GM21717 (cell line): ENCODE data around the gene TMEM217.

Source experiments
- ATAC-seq: cut with Tn5 transposase; IDR thresholded peaks from one replicate; pipeline ENCODE4 v1.9.1; 2021; ENCODE audit warnings: mild to moderate bottlenecking, moderate library complexity; ENCODE audit not compliant: unreplicated experiment

TMEM217 gene

GRCh38 chr6:37244430-37245310, 13.3 kb downstream of the TMEM217 start:
- no peak for ATAC-seq

GRCh38 chr6:37243816-37244370, 14.1 kb downstream of the TMEM217 start:
- no peak for ATAC-seq

- no peak for ATAC-seq
These were observed 14.7 kb downstream of the TMEM217 start for GRCh38 chr6:37243131-37243815.

- ATAC-seq, result no peak
These were observed 15.4 kb downstream of the TMEM217 start for GRCh38 chr6:37242429-37243052.

- no peak for ATAC-seq
These were observed 16.0 kb downstream of the TMEM217 start for GRCh38 chr6:37241775-37242428.

GRCh38 chr6:37241131-37241530, 16.8 kb downstream of the TMEM217 start:
- ATAC-seq, result no peak

GRCh38 chr6:37239950-37240713, 17.8 kb downstream of the TMEM217 start:
- no peak for ATAC-seq

- no peak for ATAC-seq
These were observed 18.4 kb downstream of the TMEM217 start for GRCh38 chr6:37239526-37239925.

GRCh38 chr6:37238381-37238780, 19.6 kb downstream of the TMEM217 start:
- no peak for ATAC-seq

GRCh38 chr6:37237789-37238188, 20.2 kb downstream of the TMEM217 start:
- no peak for ATAC-seq

- no peak for ATAC-seq
These were observed 21.0 kb downstream of the TMEM217 start for GRCh38 chr6:37236921-37237320.

GRCh38 chr6:37233541-37233940, 24.4 kb downstream of the TMEM217 start:
- no peak for ATAC-seq

- ATAC-seq, result no peak
These were observed 25.4 kb downstream of the TMEM217 start for GRCh38 chr6:37232430-37233017.

- ATAC-seq, result no peak
These were observed 27.8 kb downstream of the TMEM217 start for GRCh38 chr6:37230104-37230503.

GRCh38 chr6:37225350-37226169, 32.4 kb downstream of the TMEM217 start:
- ATAC-seq, result no peak

GRCh38 chr6:37222992-37223391, 35.0 kb downstream of the TMEM217 start:
- ATAC-seq, result no peak

- ATAC-seq, result peak; percentile 90
These were observed 35.6 kb downstream of the TMEM217 start for GRCh38 chr6:37222125-37222967.

- no peak for ATAC-seq
These were observed 36.3 kb downstream of the TMEM217 start for GRCh38 chr6:37221585-37222124.
